SK-N-SH (cell line): Measurements from ENCODE around the gene OXGR1. TPM values are rescaled to one million over a fixed set of nuclear protein-coding genes. Genes with fewer than 3 reads are reported as not detected.

Experiments
- CTCF ChIA-PET: fragments of 300-600, 350-600 bp; formaldehyde crosslinking; extraction: SDS; loops from one replicate; lab custom pipeline; 2021; lab: Yijun Ruan, JAX
- POLR2A ChIA-PET: fragments of 350-600 bp; sonication (Branson Sonifier 250); formaldehyde crosslinking; extraction: SDS; loops from one replicate; lab custom pipeline; 2020; ENCODE audit warnings: antibody characterized with exemption, inconsistent platforms; lab: Yijun Ruan, JAX
- DNase-seq: peaks from one replicate; pipeline ENCODE4 v3.0.0; 2012
- H2AFZ ChIP-seq: fragments of 200-600 bp; sonication (generic); 2 replicates; pipeline ENCODE4 v1.8.1; 2016; ENCODE audit warnings: antibody characterized with exemption, mild to moderate bottlenecking, low read depth
- H3F3A ChIP-seq: fragments of 200-600 bp; sonication (generic); replicated peaks from 2 replicates; pipeline ENCODE3; 2016; ENCODE audit warnings: antibody characterized with exemption, mild to moderate bottlenecking; ENCODE audit not compliant: insufficient read depth
- H3K27ac ChIP-seq, 2 experiments: fragments of 200-500 bp in 1 of 2; fragments of 200-600 bp in 1 of 2; sonication (Bioruptor generic) in 1 of 2; sonication (generic), shearing (Covaris generic) in 1 of 2; 2 replicates each; pipeline versions ENCODE4 v1.5.1 to v1.6.1; 2014 to 2016; ENCODE audit warnings: low read depth in 2 of 2, inconsistent platforms in 1 of 2, low read length in 1 of 2, mild to moderate bottlenecking in 1 of 2, mixed read lengths in 1 of 2
- H3K27me3 ChIP-seq: fragments of 200-600 bp; sonication (generic), shearing (Covaris generic); 2 replicates; pipeline ENCODE4 v1.6.1; 2016; ENCODE audit warnings: mixed run types; ENCODE audit not compliant: insufficient read depth
- H3K36me3 ChIP-seq, 2 experiments: fragments of 200-500 bp in 1 of 2; fragments of 200-600 bp in 1 of 2; sonication (Bioruptor generic) in 1 of 2; sonication (generic) in 1 of 2; replicated peaks in 1 of 2; 2 replicates each; pipeline versions ENCODE3 to v1.5.1; 2014 to 2016; ENCODE audit warnings: low read length in 1 of 2, mild to moderate bottlenecking in 1 of 2; ENCODE audit not compliant: insufficient read depth in 2 of 2, control insufficient read depth in 1 of 2
- H3K4me1 ChIP-seq, 2 experiments: fragments of 200-500 bp in 1 of 2; fragments of 200-600 bp in 1 of 2; sonication (Bioruptor generic) in 1 of 2; sonication (generic), shearing (Covaris generic) in 1 of 2; 2 replicates each; pipeline versions ENCODE4 v1.5.1 to v1.6.1; 2014 to 2016; ENCODE audit warnings: low read depth in 1 of 2, low read length in 1 of 2, mixed run types in 1 of 2; ENCODE audit not compliant: insufficient read depth in 2 of 2, control insufficient read depth in 1 of 2
- H3K4me2 ChIP-seq: fragments of 200-600 bp; sonication (generic), shearing (Covaris generic); 2 replicates; pipeline ENCODE4 v1.6.1; 2017; ENCODE audit warnings: mixed run types
- H3K4me3 ChIP-seq, 2 experiments: fragments of 200-500 bp in 1 of 2; fragments of 200-600 bp in 1 of 2; sonication (Bioruptor generic) in 1 of 2; sonication (generic), shearing (Covaris generic) in 1 of 2; 2 replicates each; pipeline versions ENCODE4 v1.5.1 to v1.8.1; 2014 to 2016; ENCODE audit warnings: low read depth in 2 of 2, inconsistent platforms in 1 of 2, low read length in 1 of 2, mild to moderate bottlenecking in 1 of 2, mixed read lengths in 1 of 2, moderate library complexity in 1 of 2
- H3K79me2 ChIP-seq: fragments of 200-600 bp; sonication (generic); 2 replicates; pipeline ENCODE4 v1.8.1; 2017; ENCODE audit warnings: mild to moderate bottlenecking; ENCODE audit not compliant: insufficient read depth
- H3K9ac ChIP-seq: fragments of 200-600 bp; sonication (generic); 2 replicates; pipeline ENCODE4 v1.6.1; 2017; ENCODE audit warnings: mixed run types
- H3K9me2 ChIP-seq: fragments of 200-600 bp; sonication (generic); 2 replicates; pipeline ENCODE4 v1.6.1; 2017; ENCODE audit warnings: mixed run types
- H3K9me3 ChIP-seq: fragments of 200-600 bp; sonication (generic); 2 replicates; pipeline ENCODE4 v1.6.1; 2017; ENCODE audit warnings: mixed run types, mild to moderate bottlenecking, moderate library complexity
- H4K20me1 ChIP-seq: fragments of 200-600 bp; sonication (generic); 2 replicates; pipeline ENCODE4 v1.6.1; 2017; ENCODE audit warnings: mild to moderate bottlenecking, mixed run types; ENCODE audit not compliant: insufficient read depth
- ELF1 ChIP-seq: IDR thresholded peaks from 2 replicates; pipeline ENCODE4 v1.4.0; 2012
- EP300 ChIP-seq, 2 experiments: IDR thresholded peaks; 2 replicates each; pipeline versions ENCODE4 v1.4.0 to v1.6.1; 2012; ENCODE audit warnings: borderline replicate concordance in 1 of 2, low read depth in 1 of 2, low read length in 1 of 2
- FOXM1 ChIP-seq: IDR thresholded peaks from 2 replicates; pipeline ENCODE4 v1.4.0; 2012; ENCODE audit warnings: low read depth, mild to moderate bottlenecking
- JUND ChIP-seq: IDR thresholded peaks from 2 replicates; pipeline ENCODE4 v1.4.0; 2012
- MEF2A ChIP-seq: IDR thresholded peaks from 2 replicates; pipeline ENCODE4 v1.4.0; 2012; ENCODE audit warnings: low read depth, borderline replicate concordance
- NFIC ChIP-seq: IDR thresholded peaks from 2 replicates; pipeline ENCODE4 v1.4.0; 2012; ENCODE audit warnings: borderline replicate concordance
- NRF1 ChIP-seq: IDR thresholded peaks from 2 replicates; pipeline ENCODE4 v1.6.1; 2012; ENCODE audit warnings: low read depth, mild to moderate bottlenecking, low read length
- POLR2AphosphoS5 ChIP-seq: IDR thresholded peaks from 2 replicates; pipeline ENCODE4 v1.6.1; 2012; ENCODE audit warnings: low read depth, low read length
- SMC3 ChIP-seq: IDR thresholded peaks from 2 replicates; pipeline ENCODE4 v1.6.1; 2012; ENCODE audit warnings: low read depth, low read length, improper control_type of control experiment
- TCF12 ChIP-seq: IDR thresholded peaks from 2 replicates; pipeline ENCODE4 v1.4.0; 2012
- WGBS: methylation state at CpG from one replicate; pipeline ENCODE4 v1.1.6; 2017; ENCODE audit warnings: low lambda C conversion rate; 5-methylcytosine and 5-hydroxymethylcytosine counted together
- polyA plus RNA-seq, 3 experiments: library from polyadenylated mRNA; depleted of rRNA; stranded (reverse); fragments of >200 nt; gene quantifications; 2 replicates each; pipeline ENCODE4 v1.2.3, GENCODE V29; 2012
- TF ChIP-seq, protein P1 (sequence below): fragments of 200-600 bp; sonication (generic); IDR thresholded peaks from 2 replicates; pipeline ENCODE4 v1.6.1; 2017; ENCODE audit warnings: antibody characterized with exemption, mild to moderate bottlenecking, moderate library complexity
- TF ChIP-seq, protein P2 (sequence below): IDR thresholded peaks from 2 replicates; pipeline ENCODE4 v1.6.1; 2012; ENCODE audit warnings: mild to moderate bottlenecking, low read depth, low read length, moderate library complexity
- TF ChIP-seq, protein P3 (sequence below): fragments of 150-350 bp; IDR thresholded peaks from 2 replicates; pipeline ENCODE4 v1.6.1; 2017; ENCODE audit warnings: antibody characterized with exemption, low read length, low read depth, borderline replicate concordance

The OXGR1 gene
- polyA plus RNA-seq, 1 of the 3 experiments (the other 2 are of a cell fraction): not detected

DNA sequence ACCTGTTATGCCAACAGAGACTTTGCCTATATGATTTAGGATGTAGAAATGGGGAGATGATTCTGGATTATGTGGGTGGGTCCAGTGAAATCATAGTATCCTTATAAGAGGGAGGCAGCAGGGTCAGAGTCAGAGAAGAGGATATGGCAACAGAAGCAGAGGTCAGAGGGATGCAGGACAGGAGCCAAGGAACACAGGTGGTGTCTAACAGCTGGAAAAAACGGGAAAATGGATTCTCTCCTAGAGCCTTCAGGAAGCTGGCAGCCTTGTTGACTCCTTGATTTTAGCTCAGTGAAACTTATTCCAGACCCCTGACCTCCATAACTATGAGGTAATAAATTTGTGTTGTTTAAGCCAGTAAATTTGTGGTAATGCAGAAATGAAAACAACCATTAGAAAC is 28.8 kb upstream of the OXGR1 start:
- H3K9ac ChIP-seq: no peak overlapping the region
- ChIA-PET CTCF (interaction anchor here (0.9 kb wide), 1 partner anchor 87 kb away, joined by 3 read pairs; no protein-coding TSS in a partner anchor), POLR2A (no interaction called here)
- H4K20me1 ChIP-seq: no peaks in the 10 kb centered on the region
- H3K27ac ChIP-seq: no peak overlapping the region
- no peaks in the 10 kb centered on the region for H3K36me3 ChIP-seq
- H3K4me3 ChIP-seq: no peak overlapping the region
- H2AFZ ChIP-seq: no peak overlapping the region
- no peaks in the 10 kb centered on the region for H3K9me2 ChIP-seq
- H3K27me3 ChIP-seq: no peaks in the 10 kb centered on the region; the same call in 1 of the 2 replicates
- H3K4me1 ChIP-seq: peaks cover 0 to 2% of the 10 kb centered on the region in 2 experiments; a peak in 1 of 4 replicates
- H3K9me3 ChIP-seq: no peaks in the 10 kb centered on the region
- no peak for TF ChIP-seq POLR2AphosphoS5
- TF ChIP-seq MEF2A: no peak
- TF ChIP-seq NRF1: no peak
- no peak for TF ChIP-seq TCF12
- no peak for TF ChIP-seq NFIC
- TF ChIP-seq JUND: no peak
- TF ChIP-seq, protein P1, sequence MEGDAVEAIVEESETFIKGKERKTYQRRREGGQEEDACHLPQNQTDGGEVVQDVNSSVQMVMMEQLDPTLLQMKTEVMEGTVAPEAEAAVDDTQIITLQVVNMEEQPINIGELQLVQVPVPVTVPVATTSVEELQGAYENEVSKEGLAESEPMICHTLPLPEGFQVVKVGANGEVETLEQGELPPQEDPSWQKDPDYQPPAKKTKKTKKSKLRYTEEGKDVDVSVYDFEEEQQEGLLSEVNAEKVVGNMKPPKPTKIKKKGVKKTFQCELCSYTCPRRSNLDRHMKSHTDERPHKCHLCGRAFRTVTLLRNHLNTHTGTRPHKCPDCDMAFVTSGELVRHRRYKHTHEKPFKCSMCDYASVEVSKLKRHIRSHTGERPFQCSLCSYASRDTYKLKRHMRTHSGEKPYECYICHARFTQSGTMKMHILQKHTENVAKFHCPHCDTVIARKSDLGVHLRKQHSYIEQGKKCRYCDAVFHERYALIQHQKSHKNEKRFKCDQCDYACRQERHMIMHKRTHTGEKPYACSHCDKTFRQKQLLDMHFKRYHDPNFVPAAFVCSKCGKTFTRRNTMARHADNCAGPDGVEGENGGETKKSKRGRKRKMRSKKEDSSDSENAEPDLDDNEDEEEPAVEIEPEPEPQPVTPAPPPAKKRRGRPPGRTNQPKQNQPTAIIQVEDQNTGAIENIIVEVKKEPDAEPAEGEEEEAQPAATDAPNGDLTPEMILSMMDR: no peak
- TF ChIP-seq, protein P2, sequence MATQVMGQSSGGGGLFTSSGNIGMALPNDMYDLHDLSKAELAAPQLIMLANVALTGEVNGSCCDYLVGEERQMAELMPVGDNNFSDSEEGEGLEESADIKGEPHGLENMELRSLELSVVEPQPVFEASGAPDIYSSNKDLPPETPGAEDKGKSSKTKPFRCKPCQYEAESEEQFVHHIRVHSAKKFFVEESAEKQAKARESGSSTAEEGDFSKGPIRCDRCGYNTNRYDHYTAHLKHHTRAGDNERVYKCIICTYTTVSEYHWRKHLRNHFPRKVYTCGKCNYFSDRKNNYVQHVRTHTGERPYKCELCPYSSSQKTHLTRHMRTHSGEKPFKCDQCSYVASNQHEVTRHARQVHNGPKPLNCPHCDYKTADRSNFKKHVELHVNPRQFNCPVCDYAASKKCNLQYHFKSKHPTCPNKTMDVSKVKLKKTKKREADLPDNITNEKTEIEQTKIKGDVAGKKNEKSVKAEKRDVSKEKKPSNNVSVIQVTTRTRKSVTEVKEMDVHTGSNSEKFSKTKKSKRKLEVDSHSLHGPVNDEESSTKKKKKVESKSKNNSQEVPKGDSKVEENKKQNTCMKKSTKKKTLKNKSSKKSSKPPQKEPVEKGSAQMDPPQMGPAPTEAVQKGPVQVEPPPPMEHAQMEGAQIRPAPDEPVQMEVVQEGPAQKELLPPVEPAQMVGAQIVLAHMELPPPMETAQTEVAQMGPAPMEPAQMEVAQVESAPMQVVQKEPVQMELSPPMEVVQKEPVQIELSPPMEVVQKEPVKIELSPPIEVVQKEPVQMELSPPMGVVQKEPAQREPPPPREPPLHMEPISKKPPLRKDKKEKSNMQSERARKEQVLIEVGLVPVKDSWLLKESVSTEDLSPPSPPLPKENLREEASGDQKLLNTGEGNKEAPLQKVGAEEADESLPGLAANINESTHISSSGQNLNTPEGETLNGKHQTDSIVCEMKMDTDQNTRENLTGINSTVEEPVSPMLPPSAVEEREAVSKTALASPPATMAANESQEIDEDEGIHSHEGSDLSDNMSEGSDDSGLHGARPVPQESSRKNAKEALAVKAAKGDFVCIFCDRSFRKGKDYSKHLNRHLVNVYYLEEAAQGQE: no peak
- TF ChIP-seq FOXM1: no peak
- TF ChIP-seq EP300 (IDR thresholded peaks at IDR 0.05; ENCODE audit: borderline replicate concordance in 1 of 2, low read depth in 1 of 2, low read length in 1 of 2): no peak
- TF ChIP-seq, protein P3, sequence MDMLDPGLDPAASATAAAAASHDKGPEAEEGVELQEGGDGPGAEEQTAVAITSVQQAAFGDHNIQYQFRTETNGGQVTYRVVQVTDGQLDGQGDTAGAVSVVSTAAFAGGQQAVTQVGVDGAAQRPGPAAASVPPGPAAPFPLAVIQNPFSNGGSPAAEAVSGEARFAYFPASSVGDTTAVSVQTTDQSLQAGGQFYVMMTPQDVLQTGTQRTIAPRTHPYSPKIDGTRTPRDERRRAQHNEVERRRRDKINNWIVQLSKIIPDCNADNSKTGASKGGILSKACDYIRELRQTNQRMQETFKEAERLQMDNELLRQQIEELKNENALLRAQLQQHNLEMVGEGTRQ: no peak
- TF ChIP-seq SMC3: no peak
- no peak for TF ChIP-seq ELF1
- TF ChIP-seq, all 33 proteins: peak for 0
- 39% methylated on average over 1 of the region's 1 CpG for WGBS
- Histone ChIP-seq H3K4me2 (no peak overlapping the region), H3F3A (peaks cover 6% of the 10 kb centered on the region), H3K79me2 (no peaks in the 10 kb centered on the region)
- DNase-seq: no peak
